Stimulated activated CD4-positive, alpha-beta T cell treated with anti-CD3 and anti-CD28 coated beads, TNF-alpha, amount 100 ng/mL, for 48 hours (primary cell): ENCODE results near the gene CYRIA.

ENCODE experiments used
- DNase-seq, 3 donors: peaks; one replicate each; pipeline ENCODE4 v3.0.0-alpha.2; 2020; ENCODE audit warnings: low read depth in 3 of 3

CYRIA gene

GRCh38 chr2:16650287-16651249 lies 15.1 kb downstream of the CYRIA start:
- no peak for DNase-seq

GRCh38 chr2:16649353-16650286 lies 16.0 kb downstream of the CYRIA start:
- no peak for DNase-seq

- no peak for DNase-seq
Observed at GRCh38 chr2:16647992-16648617, 17.5 kb downstream of the CYRIA start.

GRCh38 chr2:16645775-16646559 lies 19.7 kb downstream of the CYRIA start:
- DNase-seq, result no peak

- DNase-seq, result no peak
Observed at GRCh38 chr2:16645088-16645487, 20.5 kb downstream of the CYRIA start.

GRCh38 chr2:16644221-16644925 lies 21.3 kb downstream of the CYRIA start:
- no peak for DNase-seq

- no peak for DNase-seq
Observed at GRCh38 chr2:16643099-16643498, 22.5 kb downstream of the CYRIA start.

- DNase-seq, result no peak
Observed at GRCh38 chr2:16642088-16642487, 23.5 kb downstream of the CYRIA start.

- no peak for DNase-seq
Observed at GRCh38 chr2:16641509-16641908, 24.1 kb downstream of the CYRIA start.

- no peak for DNase-seq
Observed at GRCh38 chr2:16640867-16641266, 24.8 kb downstream of the CYRIA start.

GRCh38 chr2:16640001-16640700 lies 25.5 kb downstream of the CYRIA start:
- DNase-seq, result no peak

GRCh38 chr2:16639431-16639830 lies 26.2 kb downstream of the CYRIA start:
- no peak for DNase-seq

- DNase-seq, result no peak
Observed at GRCh38 chr2:16638946-16639345, 26.7 kb downstream of the CYRIA start.

- no peak for DNase-seq
Observed at GRCh38 chr2:16637304-16637703, 28.3 kb downstream of the CYRIA start.

GRCh38 chr2:16635791-16636699 lies 29.6 kb downstream of the CYRIA start:
- no peak for DNase-seq

- no peak for DNase-seq
Observed at GRCh38 chr2:16633621-16634430, 31.8 kb downstream of the CYRIA start.

- DNase-seq, result no peak
Observed at GRCh38 chr2:16632598-16632997, 33.0 kb downstream of the CYRIA start.

GRCh38 chr2:16630463-16630862 lies 35.2 kb downstream of the CYRIA start:
- DNase-seq, result no peak
